ENCODE measurements around the gene KAZN. TPM values are rescaled to one million over a fixed set of nuclear protein-coding genes. Genes with fewer than 3 reads are reported as not detected.

The KAZN gene
- total RNA-seq, 1 donor from 2014 or later: 21.2 TPM

GRCh38 chr1:14897080-14897449 is 298.6 kb downstream of the KAZN start:
- Histone ChIP-seq H3K4me1 (no peaks in the 10 kb centered on the region), H3K27ac (no peak overlapping the region), H3K27me3 (ENCODE audit: low read depth) (no peaks in the 10 kb centered on the region), H3K4me3 (no peak overlapping the region), H3K36me3 (no peaks in the 10 kb centered on the region), H3K9me3 (no peaks in the 10 kb centered on the region)
- intact Hi-C loops (cut with DNase I): no loop called here
- DNase-seq (no peak), ATAC-seq (no peak)
- TF ChIP-seq, protein P1, sequence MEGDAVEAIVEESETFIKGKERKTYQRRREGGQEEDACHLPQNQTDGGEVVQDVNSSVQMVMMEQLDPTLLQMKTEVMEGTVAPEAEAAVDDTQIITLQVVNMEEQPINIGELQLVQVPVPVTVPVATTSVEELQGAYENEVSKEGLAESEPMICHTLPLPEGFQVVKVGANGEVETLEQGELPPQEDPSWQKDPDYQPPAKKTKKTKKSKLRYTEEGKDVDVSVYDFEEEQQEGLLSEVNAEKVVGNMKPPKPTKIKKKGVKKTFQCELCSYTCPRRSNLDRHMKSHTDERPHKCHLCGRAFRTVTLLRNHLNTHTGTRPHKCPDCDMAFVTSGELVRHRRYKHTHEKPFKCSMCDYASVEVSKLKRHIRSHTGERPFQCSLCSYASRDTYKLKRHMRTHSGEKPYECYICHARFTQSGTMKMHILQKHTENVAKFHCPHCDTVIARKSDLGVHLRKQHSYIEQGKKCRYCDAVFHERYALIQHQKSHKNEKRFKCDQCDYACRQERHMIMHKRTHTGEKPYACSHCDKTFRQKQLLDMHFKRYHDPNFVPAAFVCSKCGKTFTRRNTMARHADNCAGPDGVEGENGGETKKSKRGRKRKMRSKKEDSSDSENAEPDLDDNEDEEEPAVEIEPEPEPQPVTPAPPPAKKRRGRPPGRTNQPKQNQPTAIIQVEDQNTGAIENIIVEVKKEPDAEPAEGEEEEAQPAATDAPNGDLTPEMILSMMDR (IDR thresholded peaks at IDR 0.05): no peak

DNA sequence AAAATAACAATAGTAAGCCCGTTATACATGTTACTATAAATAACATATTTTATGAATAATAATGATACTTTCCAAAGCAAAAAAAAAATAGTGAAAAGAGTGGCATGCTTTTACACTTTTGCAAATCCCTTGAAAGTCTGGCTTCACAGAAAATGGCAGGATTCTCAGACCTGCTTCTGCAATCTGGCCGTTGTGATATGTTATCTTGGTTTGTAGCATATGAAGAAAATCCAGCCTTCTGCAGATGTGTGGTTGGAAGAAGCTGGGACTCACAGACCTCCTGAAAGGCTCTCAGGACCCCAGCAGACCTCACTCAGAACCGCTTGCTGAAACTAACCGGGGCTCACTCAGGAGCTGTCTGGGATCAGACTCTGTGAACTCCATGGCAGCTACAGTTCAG is 299.1 kb downstream of the KAZN start:
- Histone ChIP-seq H3K9me3 (no peaks in the 10 kb centered on the region), H3K4me1 (no peaks in the 10 kb centered on the region), H3K36me3 (no peaks in the 10 kb centered on the region), H3K27me3 (ENCODE audit: low read depth) (no peaks in the 10 kb centered on the region), H3K4me3 (no peak overlapping the region), H3K27ac (no peak overlapping the region)
- intact Hi-C loops (cut with DNase I): no loop called here
- DNase-seq (no peak), ATAC-seq (no peak)
- TF ChIP-seq, protein P1 (IDR thresholded peaks at IDR 0.05): no peak

DNA sequence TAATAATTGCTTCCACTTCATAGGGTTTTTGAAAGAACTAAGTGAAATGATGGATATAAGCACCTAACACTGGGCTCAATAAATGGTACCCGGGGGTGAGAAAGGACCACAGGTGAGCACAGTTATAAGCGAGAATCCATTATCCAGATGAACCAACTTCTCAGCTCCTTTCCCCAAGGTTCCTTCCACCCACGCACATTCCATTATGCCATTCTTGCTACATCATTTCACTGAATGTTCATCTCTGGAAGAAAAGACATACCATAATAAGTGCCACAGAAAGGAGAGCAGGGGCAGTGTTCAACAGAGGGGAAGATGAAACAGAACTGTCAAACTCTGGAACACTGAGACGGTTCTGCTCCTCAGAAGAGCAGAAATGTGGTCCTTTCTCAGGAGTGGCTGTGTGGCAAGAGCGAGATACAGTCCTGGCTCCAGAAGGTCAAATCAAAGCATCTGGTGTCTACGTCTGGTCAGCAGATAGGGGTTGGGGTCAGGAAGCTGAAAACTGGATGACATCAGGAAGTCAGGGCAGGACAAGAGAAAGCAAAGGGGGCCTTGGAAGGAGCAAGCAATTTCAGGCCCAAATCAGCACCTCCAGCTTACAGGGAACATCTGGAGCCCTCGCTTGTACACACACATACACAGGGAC is 299.6 kb downstream of the KAZN start:
- intact Hi-C loops (cut with DNase I): no loop called here
- no peak overlapping the region for H3K4me3 ChIP-seq
- no peaks in the 10 kb centered on the region for H3K9me3 ChIP-seq
- TF ChIP-seq, protein P1 (IDR thresholded peaks at IDR 0.05): no peak
- ATAC-seq: no peak
- DNase-seq: no peak
- no peaks in the 10 kb centered on the region for H3K4me1 ChIP-seq
- no peak overlapping the region for H3K27ac ChIP-seq
- no peaks in the 10 kb centered on the region for H3K36me3 ChIP-seq
- H3K27me3 ChIP-seq (ENCODE audit: low read depth): no peaks in the 10 kb centered on the region

- Histone ChIP-seq H3K27me3 (ENCODE audit: low read depth) (no peaks in the 10 kb centered on the region), H3K4me1 (no peaks in the 10 kb centered on the region), H3K4me3 (no peak overlapping the region), H3K36me3 (no peaks in the 10 kb centered on the region), H3K27ac (no peak overlapping the region), H3K9me3 (no peaks in the 10 kb centered on the region)
- intact Hi-C loops (cut with DNase I): no loop called here
- DNase-seq (no peak), ATAC-seq (no peak)
- TF ChIP-seq, protein P1 (IDR thresholded peaks at IDR 0.05): no peak
Observed at GRCh38 chr1:14899686-14900085, 301.2 kb downstream of the KAZN start.

DNA sequence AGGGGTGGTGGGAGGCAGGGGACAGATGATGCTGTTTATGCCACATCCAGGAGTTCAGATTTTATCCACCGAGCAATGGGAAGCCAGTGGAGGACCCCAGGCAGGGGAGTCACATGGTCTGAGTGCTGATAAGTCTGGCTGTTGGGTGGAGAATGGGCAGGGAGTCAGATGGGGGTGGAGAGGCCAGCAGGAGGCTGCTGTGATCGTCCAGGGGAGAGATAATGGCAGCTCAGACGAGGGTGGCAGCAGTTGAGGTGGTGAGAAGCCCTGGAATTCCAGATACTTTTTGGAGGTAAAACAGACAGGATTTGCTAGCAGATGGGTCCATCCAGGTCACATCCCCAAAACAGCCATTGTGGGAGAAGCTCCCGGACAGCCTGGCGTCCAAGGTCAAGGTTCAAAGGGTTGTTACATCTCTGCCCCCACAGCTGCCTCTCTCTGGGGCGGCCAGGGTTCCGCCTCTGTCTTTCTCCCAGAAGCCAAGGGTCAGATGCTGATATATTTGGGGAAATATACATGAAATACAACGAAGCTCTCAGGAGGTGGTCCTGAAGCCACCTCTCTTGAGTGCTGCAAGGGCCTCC is 303.0 kb downstream of the KAZN start:
- H3K4me3 ChIP-seq: no peak overlapping the region
- H3K27me3 ChIP-seq (ENCODE audit: low read depth): no peaks in the 10 kb centered on the region
- H3K4me1 ChIP-seq: no peaks in the 10 kb centered on the region
- intact Hi-C loops (cut with DNase I): no loop called here
- DNase-seq: no peak
- no peak overlapping the region for H3K27ac ChIP-seq
- TF ChIP-seq, protein P1 (IDR thresholded peaks at IDR 0.05): no peak
- no peaks in the 10 kb centered on the region for H3K9me3 ChIP-seq
- H3K36me3 ChIP-seq: no peaks in the 10 kb centered on the region
- ATAC-seq: no peak
